SH-SY5Y (cell line): ENCODE data around the gene KCTD7.

ENCODE experiments used
- GATA2 ChIP-seq: IDR thresholded peaks from 2 replicates; pipeline ENCODE4 v1.6.1; 2011; ENCODE audit warnings: mild to moderate bottlenecking, low read depth, low read length
- GATA3 ChIP-seq: IDR thresholded peaks from 2 replicates; pipeline ENCODE4 v1.6.1; 2011; ENCODE audit warnings: low read depth, mild to moderate bottlenecking, low read length, moderate library complexity

DNA sequence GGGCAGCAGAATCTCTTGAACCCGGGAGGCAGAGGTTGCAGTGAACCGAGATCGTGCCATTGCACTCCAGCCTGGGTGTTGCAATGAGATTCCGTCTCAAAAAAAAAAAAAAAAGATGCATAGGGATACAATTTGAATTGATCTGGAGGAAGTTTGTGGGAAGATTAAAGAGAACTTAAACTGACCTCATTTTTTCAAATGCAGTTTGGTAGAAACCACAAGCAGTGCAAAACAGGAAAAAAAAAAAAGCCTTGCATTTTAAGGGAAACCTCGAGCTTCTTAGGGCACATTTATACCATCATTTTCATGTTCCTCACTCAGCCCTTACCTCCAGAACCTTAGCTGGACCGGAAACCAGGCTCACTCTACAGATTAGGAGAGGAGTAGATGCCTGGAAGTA lies 2.8 kb downstream of the KCTD7 start:
- TF ChIP-seq GATA2 (no peak), GATA3 (no peak)
